ENCODE data around the gene TRDN.

DNA sequence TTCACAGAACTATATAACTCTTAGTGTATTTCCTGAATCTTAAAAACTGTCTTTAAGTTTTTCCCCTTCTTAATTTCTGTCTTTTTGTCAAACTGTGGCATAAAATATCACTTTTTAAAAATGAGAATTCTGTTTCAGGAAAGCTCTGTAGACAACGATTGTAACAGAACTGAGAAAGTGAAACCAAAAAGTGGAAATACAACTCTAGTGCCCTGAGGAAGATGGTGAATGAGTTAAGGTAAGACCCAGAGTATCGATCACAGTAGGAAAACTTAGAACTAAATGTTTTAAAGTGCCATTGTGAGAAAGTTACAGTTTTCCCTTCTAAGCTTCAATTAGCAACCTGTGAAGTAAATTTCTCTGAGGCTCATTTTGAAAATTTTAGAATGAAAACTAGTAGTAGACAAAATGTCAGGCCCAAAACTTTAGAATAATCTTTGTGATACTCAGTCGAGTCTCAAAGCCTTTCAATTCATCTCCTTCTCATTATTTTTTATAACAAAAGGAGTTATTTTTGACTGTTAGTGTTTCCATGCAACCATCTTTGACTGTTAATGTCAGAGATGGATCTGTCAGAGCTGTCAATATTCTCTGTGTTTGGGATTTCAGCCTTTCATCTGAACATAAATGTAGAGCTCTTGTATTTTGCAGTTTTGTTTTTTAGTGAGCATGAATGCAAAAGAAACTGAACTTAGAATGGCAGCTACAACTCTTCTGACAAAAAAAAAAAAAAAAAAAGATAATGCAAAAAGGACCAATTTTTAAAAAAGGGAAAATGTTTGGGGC lies 19.0 kb upstream of the TRDN start:
- TF ChIP-seq, protein P1, sequence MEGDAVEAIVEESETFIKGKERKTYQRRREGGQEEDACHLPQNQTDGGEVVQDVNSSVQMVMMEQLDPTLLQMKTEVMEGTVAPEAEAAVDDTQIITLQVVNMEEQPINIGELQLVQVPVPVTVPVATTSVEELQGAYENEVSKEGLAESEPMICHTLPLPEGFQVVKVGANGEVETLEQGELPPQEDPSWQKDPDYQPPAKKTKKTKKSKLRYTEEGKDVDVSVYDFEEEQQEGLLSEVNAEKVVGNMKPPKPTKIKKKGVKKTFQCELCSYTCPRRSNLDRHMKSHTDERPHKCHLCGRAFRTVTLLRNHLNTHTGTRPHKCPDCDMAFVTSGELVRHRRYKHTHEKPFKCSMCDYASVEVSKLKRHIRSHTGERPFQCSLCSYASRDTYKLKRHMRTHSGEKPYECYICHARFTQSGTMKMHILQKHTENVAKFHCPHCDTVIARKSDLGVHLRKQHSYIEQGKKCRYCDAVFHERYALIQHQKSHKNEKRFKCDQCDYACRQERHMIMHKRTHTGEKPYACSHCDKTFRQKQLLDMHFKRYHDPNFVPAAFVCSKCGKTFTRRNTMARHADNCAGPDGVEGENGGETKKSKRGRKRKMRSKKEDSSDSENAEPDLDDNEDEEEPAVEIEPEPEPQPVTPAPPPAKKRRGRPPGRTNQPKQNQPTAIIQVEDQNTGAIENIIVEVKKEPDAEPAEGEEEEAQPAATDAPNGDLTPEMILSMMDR (conservative IDR thresholded peaks at IDR 0.05; ENCODE audit: low read length), result no peak
- no peak for TF ChIP-seq EZH2phosphoT487 (IDR thresholded peaks at IDR 0.05; ENCODE audit: borderline replicate concordance)
